NCI-H226 (cell line): ENCODE data around the gene WWP2.
"Not testable (repeated sequence)": the region's sequence is repeated elsewhere in the genome, so short reads cannot be mapped to it uniquely, and the experiment has no call there.

Experiments used
- DNase-seq: peaks from one replicate; pipeline ENCODE4 v3.0.0-alpha.2; 2015

The WWP2 gene

DNA sequence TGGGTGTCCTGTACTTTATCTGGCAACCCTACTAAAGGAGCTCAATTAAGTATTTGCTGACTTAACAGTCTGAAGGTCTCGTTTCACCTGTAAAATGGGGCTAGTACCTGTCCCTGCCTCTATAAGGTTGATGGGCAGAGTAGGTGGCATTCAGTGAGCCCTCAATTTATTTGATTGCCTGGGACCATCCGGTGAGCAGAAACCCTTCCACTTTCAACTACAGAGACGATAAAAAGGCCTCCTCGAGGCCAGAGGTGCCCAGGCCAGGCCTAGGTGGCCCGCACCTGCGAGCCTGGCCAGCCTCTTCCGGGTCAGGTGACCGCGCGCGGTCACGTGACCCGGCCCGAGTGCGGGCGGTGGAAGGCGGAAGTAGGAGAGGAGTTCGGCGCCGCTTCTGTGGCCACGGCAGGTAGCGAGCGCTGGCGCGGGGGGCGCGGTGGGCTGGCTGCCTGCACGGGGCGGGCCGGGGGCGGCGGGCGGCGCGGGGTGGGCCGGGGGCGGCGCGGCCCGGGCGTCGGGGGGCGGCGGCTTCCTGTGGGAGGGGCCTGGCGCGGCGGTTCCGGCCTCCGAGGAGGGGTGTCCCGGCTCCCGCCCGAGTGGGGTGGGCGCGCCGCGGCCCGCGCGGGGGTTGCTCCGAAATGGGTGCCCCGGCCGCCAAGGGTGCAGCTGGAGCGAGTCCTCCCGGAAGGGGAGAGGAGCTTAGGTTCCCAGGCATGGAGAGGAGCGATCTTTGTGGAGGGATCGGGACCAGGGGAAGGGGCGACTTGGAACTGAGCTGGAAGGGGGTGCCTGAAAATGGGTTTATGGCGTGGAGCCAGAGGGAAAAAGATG lies at the start of gene WWP2:
TSS of gene WWP2 (plus strand) at position 350 of the 831 bp plus-strand sequence. CDS start 24,679 bp downstream, outside the sequence.
- DNase-seq, result peak; percentile 81

DNA sequence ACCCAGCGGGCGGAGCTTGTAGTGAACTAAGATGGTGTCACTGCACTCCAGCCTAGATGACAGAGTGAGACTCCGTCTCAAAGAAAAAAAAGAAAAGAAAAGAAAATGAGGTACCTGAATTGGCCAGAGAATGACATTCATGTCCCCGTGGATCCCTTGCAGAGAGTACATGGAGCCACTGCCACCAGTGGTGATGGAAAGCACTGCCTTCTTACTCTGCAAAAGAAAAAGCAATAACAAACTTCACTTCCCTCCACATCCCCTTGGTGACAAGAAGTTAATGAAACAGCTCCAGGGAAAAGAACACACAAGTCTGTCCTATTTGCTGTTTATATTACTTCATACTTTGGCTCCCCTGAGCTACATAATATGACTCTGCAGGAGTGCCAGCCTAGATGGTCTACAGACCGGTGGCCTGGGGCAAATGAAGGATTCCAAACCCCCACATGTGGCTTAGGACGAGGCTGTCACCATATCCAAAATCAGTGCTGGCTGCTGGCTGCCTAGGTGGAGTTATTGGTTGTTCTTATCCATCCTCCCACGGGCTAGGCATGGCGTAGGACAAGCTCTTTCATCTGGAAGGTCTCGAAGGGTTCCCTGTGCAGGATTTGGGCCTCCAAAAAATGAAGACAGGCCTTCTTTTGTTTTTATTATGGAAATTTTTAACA lies 49.1 kb upstream of the WWP2 start:
- no peak for DNase-seq

DNA sequence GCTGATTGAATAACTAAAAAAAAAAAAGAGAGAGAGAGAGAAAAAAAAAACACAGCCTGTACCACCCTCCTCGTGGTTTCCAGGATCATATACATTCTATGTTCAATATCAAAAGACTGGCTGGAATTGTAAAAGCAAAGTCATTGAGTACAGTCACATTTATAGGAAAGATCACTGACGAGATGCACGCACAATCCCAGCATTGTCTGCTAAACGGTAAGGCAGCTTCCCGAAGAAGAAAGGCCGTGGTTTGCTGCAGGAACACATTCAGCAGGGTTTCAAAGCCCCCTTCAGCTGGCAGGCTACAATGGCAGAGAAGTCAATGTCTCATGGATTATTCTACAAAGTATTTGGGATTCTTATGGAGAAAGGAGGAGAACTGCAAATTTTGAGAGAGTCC lies 45.1 kb upstream of the WWP2 start:
- no peak for DNase-seq

DNA sequence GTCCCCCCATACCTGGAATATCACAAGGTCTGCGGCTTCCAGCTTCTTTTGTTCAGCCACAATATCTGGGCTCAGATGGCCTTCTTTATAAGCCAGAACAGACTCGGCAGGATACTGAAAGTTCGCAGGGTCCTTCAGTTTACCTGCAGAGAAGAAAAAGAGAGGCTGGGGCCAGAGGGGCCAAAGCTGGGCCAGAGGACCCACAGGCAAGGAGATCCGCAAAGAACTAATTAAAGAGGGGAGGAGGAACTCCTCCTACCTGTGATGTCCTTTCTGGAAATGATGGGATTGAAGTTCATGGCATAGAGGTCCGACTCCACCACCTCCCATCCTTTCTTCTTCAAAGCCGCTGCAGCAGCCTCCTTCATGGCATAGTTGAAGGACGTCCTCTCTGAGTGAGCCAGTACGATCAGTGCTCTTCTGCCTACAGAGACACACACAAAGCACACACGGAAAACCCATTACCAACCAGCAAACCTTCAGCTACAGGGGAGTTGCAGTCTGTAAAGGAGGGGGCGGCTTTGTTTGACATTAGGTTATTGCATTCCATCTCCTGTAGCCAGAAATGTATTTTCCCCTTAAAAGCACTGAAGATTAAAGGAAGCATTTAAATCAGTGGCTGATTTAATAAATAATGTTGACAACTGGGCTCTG lies 43.9 kb upstream of the WWP2 start:
- no peak for DNase-seq

DNA sequence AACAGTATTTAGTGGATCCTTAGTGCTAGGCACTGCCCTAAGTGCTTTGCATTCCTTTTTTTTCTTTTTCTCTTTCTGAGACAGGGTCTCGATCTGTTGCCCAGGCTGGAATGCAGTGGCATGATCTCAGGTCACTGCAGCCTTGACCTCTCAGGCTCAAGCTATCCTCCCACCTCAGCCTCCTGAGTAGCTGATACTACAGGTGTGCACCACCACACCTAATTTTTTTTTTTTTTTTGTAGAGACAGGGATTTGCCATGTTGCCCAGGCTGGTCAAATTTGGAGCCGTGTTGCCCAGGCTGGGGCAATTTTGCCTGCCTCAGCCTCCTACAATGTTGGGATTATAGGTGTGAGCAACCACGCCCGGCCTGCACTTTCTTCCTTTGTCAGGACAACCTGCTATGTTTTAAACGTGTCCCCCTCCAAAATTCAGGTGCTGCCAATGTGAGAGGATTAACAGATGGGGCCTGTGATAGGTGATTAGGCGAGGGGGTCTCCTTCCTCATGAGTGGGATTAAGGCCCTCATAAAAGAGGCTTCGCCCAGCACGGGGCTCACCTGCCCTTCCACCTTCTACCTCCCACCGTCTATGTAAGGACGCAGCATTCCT lies 41.2 kb upstream of the WWP2 start:
- DNase-seq, result no peak

DNA sequence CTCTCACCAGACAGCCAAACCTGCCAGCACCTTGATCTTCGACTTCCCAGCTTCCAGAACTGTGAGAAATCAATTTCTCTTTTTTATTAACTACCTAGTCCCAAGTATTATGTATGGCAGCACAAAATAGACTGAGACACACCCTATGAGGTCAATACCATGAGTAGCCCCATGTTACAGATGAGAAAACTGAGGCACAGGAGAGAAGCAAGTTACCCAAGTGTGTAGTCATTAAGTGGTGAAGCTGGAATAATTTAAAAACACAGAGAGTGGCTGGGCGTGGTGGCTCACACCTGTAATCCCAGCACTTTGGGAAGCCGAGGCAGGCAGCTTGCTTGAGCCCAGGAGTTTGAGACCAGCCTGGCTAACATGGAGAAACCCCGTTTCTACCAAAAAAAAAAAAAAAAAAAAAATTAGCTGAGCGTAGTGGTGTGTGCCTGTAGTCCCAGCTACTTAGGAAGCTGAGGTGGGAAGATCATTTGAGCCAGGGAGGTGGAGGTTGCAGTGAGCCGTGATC lies 40.6 kb upstream of the WWP2 start:
- no peak for DNase-seq

DNA sequence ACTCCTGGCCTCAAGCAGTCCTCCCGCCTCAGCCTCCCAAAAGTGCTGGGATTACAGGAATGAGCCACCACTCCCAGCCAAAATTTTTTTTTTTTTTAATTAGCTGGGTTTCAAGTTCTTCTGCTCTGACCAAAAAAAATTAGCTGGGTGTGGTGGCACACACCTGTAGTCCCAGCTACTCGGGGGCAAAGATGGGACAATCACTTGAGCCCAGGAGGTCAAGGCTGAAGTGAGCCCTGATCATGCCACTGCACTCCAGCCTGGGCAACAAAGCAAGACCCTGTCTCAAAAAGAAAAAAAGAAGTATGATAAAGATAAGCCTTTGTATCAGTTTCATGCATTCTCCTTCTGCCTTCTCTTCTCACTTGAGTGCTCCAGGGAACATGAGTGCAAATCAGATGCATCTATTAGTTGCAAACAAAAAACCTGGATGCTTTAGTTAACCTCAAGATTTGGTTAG lies 37.7 kb upstream of the WWP2 start:
- no peak for DNase-seq

DNA sequence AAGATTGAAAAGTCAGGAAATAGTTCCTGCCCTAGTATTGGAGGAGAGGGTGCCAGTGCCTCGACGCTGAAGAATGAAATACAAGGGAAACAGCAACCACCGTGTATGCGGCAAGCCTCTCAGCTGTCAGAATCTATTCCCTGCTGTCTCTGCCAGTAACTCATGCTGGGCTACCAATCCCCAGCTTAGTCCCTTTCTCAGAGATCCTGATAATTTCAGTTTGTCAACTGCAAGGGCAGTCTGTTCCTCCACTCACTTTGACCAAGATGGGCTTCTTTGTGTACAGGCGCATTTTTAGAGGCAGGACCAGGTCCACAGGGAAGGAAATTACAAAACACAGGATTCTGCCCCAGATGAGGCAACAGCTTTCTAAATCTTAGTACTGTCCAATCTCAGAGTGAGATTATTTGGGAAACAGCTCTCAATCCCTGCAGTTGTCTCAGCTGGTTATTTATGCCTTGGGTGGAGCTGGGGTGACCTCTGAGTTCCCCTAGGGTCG lies 37.1 kb upstream of the WWP2 start:
- DNase-seq, result no peak

DNA sequence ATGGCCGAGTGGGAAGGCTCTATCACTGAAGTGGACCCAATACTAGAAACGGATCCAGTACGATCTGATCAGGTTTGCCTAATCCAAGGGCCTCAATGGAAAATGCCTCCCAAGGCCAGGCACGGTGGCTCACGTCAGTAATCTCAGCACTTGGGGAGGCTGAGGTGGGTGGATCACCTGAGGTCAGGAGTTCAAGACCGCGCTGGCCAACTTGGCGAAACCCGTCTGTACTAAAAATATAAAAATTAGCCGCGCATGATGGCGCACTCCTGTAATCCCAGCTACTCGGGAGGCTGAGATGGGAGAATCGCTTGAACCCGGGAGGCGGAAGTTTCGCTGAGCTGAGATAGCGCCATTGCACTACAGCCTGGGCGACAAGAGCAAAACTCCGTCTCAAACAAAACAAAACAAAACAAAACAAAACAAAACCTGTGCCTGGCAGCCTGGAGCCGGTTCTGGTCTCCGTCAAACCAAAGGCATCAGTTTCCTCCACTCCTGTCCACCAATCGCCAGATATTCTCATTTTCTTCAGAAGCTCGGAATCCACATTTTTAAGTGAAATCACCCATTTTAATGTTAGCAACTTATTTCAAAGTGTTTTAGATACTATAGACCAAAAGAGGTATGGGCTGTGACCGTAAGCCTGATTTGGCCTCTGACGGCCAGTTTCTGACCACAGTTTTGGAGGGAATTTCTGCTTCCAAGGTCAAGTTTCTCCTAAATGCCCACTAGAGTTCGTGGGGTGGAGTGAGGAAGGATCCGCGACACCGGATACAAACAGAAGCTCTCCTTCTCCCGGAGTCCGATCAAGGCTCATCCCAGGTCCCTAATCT lies 36.4 kb upstream of the WWP2 start:
- no peak for DNase-seq

DNA sequence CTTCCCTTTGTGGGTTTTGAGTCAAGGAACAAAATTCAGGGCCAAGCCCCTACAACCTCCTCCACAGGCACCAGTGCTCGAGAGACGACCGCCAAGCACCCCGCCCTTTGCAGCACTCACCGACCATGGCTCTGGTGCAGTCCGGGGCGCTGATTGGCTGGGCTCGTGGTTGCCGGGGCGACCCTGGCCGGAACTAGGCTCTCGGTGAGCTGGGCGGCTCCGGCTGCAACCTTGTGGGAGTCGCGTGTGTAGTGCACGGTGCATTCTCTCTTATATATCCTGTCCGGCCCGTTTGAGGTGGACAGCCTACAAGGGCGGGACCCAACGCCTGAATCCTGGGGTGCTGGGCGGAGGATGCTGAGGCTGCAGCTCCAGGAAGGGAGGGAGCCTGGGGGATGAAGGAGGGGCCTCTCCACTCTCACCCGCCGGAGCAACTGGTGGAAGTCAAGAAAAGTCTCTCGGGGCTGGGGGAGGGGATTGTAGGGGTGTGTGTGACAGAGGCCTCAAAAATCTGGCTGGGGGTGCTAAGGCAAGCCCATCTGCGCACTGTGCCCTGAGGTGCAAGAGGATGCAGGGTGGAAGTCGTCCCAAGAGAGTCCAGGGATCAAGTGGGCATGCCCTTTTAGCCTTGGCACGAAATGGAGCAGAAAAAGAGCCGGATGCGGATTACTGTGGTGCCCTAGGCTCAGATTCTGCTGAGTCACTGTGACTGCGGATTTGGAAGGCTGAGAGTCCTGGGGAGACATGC lies 35.6 kb upstream of the WWP2 start, which contains the start of gene NQO1:
TSS of gene NQO1 (minus strand) at position 248 of the 748 bp plus-strand sequence. CDS start at position 127, 121 bp downstream.
- DNase-seq, result peak; percentile 100

DNA sequence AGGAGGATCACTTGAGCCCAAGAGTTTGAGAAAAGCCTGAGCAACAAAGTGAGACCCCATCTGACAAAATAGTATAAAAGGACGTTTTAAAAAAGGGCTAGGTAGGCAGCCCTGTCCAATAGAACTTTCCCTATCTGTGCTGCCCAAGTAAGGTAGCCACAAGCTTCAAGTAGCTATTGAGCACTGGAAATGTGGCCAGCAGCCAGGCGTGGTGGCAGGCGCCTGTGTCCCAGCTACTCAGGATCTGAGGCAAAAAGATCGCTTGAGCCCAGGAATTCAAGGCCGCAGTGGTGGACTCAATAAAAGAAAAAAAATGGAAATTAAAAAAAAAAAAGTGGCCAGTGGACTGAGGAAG lies 34.2 kb upstream of the WWP2 start:
- no peak for DNase-seq

DNA sequence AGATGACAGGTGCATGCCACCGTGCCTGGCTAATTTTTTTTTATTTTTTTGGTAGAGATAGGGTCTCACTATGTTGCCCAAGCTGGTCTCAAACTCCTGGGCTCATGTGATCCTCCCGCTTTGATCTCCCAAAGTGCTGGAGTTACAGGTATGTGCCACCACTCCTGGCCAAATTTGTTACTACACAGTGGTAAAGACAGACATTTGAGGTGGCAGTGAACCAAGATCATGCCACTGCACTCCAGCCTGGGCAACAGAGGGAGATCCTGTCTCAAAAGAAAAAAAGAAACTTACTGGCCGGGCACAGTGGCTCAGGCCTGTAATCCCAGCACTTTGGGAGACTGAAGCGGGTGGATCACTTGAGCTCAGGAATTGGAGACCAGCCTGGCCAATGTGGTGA lies 33.1 kb upstream of the WWP2 start:
- DNase-seq, result not testable (repeated sequence)

DNA sequence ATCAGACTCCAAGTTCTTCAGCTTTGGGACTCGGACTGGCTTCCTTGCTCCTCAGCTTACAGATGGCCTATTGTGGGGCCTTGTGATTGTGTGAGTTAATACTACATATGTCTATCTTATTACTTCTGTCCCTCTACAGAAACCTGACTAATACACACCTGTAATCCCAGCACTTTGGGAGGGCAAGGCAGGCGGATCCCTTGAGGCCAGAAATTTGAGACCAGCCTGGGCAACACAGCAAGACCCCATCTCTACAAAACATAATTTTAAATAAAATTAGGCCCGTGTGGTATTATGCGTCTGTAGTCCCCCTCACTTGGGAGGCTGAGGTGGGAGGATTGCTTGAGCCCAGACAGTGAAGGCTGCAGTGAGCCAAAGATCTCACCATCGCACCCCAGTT lies 30.9 kb upstream of the WWP2 start:
- DNase-seq, result not testable (repeated sequence)

DNA sequence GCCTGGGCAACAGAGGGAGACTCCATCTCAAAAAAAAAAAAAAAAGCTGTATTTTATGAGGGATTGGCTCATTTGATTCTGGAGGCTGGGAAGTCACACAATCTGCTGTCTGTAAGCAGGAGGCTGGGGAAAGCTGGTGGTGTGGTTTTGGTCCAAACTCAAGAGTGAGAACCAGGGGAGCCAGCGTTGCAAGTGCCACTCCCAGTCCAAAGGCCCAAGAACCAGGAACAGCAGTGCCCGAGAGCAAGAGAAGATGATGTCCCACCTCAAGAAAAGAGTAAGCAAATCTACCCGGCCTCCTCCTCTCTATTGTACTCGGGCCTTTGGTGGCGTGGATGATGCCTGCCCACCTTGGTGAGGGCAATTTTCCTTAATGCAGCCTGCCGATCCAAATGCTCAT lies 30.0 kb upstream of the WWP2 start:
- DNase-seq, result no peak

DNA sequence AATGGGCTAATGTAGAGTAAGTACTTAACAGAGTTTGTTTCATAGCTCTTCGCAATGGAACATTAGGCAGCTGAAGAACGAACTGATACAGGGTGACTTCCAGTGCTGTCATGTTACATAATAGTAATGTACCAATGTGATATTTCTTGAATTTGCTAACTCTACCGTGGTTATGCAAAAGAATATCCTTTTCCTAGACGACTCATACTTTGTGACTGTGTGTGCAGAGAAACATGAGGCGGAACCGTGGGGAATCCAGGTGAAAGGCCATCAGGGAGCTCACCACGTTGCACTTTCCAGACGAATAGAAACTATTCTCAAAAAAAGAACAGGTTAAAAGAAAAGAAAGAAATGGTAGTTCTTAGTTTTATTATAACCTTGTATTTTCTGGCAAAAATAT lies 20.6 kb upstream of the WWP2 start:
- no peak for DNase-seq

DNA sequence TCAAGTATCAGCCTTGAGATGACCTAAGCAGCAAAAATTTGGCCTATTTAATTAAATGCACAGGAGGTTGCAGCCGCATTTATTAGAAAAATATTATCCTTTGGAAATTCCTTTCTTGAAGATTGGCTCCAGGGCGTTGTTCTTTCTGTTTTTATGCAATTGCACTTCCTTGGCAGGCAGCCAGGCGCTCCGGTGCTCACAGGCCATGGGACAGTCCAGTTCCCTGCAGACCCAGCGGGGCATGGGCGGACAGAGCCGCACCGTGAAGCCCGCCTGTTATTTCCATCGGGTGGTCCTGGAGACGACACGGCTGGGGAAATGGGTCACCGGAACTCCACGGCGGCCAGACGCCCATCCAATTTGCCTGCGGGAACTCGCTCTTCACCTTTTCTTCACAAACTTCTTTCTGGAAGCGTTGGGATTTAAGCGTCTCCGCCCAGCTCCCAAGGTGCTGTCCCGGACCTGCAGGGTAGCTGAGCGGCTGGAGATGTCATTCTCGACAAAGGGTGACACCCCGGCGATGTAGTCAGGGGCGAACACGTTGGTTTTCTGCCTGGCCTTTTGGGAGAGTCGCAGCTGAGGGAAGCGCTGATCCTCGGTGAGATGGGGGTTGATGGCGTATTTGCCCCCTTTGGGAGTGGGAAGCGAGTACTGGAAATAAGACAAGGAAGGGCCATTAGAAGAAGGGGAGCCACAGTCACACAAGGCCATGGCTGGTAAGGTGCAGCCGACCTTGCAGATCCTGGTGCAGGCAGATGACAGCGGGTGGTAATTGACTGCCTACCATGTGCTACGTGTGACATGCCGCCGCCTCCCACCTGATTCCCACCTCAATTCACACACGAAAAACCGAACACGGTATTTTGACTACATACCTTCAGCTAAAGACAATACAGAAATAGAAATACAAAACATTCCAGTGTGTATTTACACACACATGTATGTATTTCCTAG lies 19.9 kb upstream of the WWP2 start:
- DNase-seq, result peak; percentile 25

DNA sequence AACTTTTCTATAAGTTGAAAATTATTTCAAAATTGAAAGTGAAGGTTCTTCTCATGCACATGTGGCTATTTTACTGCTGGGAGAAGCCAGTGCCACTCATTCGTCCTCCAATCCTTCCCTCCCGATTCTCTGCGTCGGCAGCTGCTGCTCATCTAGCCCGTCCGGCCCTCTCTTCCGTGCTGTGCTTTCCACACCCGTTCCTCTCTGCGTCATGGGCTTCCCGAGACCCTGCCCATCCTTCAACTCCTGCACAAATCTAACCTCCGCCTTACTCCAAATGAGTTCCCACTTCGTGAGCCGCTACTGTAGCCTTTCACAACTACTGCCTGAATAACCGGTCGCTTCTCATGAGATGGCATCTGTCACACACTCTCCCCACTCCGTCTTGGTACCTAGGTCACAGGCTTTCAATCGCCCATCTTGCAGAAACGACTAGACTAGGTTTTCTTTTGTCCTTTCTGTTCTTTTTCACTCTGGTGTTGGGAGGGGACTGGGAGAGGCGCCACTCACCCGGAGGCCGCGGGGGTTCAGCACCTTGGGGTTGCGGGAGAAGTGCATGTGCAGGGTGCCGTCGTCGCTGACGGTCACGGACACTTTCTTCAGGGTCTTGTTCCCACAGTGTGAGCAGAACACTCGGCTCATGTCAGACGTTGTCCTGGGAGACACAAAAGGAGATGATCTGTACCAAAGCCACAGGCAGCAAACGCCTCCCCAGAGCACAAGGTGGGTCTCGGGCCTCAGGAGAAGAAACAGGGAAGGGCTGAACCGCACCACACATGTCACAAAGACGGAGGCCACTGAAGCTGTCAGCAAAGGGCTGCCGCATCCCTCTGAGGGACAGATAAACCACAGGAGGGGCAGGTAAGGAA lies 17.5 kb upstream of the WWP2 start:
- no peak for DNase-seq

DNA sequence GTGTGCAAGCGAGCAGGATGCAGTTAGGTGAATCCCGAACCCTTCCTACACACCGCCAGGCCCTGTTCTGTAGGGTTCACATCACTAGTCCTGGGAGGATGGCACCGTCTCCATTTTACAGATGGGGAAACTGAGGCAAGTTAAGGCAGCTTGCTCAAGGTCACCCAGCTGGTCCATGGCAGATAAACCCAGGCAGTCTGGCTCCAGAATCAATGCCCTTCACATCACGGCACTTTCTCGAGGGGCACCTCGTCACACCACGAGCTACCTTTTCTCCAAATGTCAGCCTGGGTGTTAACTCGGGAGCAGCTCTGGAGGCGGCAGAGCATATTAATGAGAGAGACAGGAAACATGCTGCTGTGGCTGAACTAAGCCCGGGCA lies 16.9 kb upstream of the WWP2 start:
- DNase-seq, result no peak

DNA sequence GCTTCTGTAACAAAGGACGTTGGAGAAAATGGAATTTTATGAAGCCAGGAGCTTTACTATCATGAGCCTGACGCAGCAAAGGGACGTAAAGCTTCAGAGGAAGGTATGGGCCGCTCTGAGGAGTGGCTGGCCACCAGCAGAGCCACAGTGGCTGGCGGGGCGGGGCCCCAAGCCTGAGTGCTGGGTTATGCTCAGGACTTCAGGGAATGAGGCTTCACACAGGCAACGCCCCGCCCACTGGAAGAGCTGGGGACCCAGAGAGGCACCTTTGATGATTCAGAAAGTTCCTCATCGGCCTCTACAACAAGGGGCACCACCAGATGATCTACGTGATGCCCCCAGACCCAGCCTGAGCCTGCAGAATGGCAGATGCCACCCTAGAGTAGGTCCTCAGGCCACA lies 16.2 kb upstream of the WWP2 start:
- DNase-seq, result no peak
